CMK (cell line): Measurements from ENCODE around the gene NFAT5.
"Not testable (repeated sequence)": the region's sequence is repeated elsewhere in the genome, so short reads cannot be mapped to it uniquely, and the experiment has no call there.

Experiments
- DNase-seq: peaks from one replicate; pipeline ENCODE4 v3.0.0-alpha.2; 2010; ENCODE audit warnings: low read depth

NFAT5 gene

GRCh38 chr16:69565671-69566239 lies at the start of gene NFAT5:
NFAT5 (plus strand) TSS chr16:69565966; CDS start chr16:69566302, 336 bp downstream.
- peak; percentile 75 for DNase-seq

- not testable (repeated sequence) for DNase-seq
These were observed 47.9 kb upstream of the NFAT5 start for GRCh38 chr16:69517914-69518313.

GRCh38 chr16:69520413-69520799 lies 45.4 kb upstream of the NFAT5 start:
- no peak for DNase-seq

- no peak for DNase-seq
These were observed 44.8 kb upstream of the NFAT5 start for GRCh38 chr16:69520800-69521602.

GRCh38 chr16:69522041-69522578 lies 43.7 kb upstream of the NFAT5 start:
- DNase-seq, result no peak

- DNase-seq, result peak; percentile 45
These were observed 42.9 kb upstream of the NFAT5 start for GRCh38 chr16:69522732-69523404.

- no peak for DNase-seq
These were observed 42.0 kb upstream of the NFAT5 start for GRCh38 chr16:69523566-69524305.

GRCh38 chr16:69526831-69527655 lies 38.7 kb upstream of the NFAT5 start:
- DNase-seq, result no peak

GRCh38 chr16:69531988-69532387 lies 33.8 kb upstream of the NFAT5 start:
- DNase-seq, result no peak

GRCh38 chr16:69532641-69533455 lies 32.9 kb upstream of the NFAT5 start:
- DNase-seq, result no peak

- DNase-seq, result no peak
These were observed 31.0 kb upstream of the NFAT5 start for GRCh38 chr16:69534720-69535119.

- DNase-seq, result no peak
These were observed 30.4 kb upstream of the NFAT5 start for GRCh38 chr16:69535123-69536050.

- no peak for DNase-seq
These were observed 28.1 kb upstream of the NFAT5 start for GRCh38 chr16:69537706-69538080.

GRCh38 chr16:69538808-69539207 lies 27.0 kb upstream of the NFAT5 start:
- no peak for DNase-seq

- no peak for DNase-seq
These were observed 22.8 kb upstream of the NFAT5 start for GRCh38 chr16:69542974-69543373.

- no peak for DNase-seq
These were observed 21.7 kb upstream of the NFAT5 start for GRCh38 chr16:69544088-69544487.

- not testable (repeated sequence) for DNase-seq
These were observed 19.1 kb upstream of the NFAT5 start for GRCh38 chr16:69546663-69547062.

- no peak for DNase-seq
These were observed 12.4 kb upstream of the NFAT5 start for GRCh38 chr16:69553332-69553731.

- DNase-seq, result no peak
These were observed 11.3 kb upstream of the NFAT5 start for GRCh38 chr16:69554495-69554894.
